Uterus (tissue), 4 donors: Measurements from ENCODE around the gene S100A7A. TPM values are rescaled to one million over a fixed set of nuclear protein-coding genes. Genes with fewer than 3 reads are reported as not detected.
"Not testable (repeated sequence)": the region's sequence is repeated elsewhere in the genome, so short reads cannot be mapped to it uniquely, and the experiment has no call there.

Experiments used
- DNase-seq, 2 donors: peaks; one replicate each; pipeline ENCODE4 v3.0.0-alpha.2; 2019 to 2020
- H3K27ac ChIP-seq, 2 donors: fragments of 200-600 bp; sonication (generic); 1 replicate in 1 of 2; 2 replicates in 1 of 2; pipeline ENCODE4 v1.5.1; 2016 to 2018
- H3K27me3 ChIP-seq, 2 donors: fragments of 200-600 bp; sonication (generic); one replicate each; pipeline ENCODE4 v1.5.1; 2018 to 2019; ENCODE audit warnings: control low read depth in 1 of 2
- H3K36me3 ChIP-seq, 2 donors: fragments of 200-600 bp; sonication (generic); one replicate each; pipeline ENCODE4 v1.5.1; 2019; ENCODE audit warnings: control low read depth in 1 of 2
- H3K4me1 ChIP-seq, 2 donors: fragments of 200-600 bp; sonication (generic); one replicate each; pipeline ENCODE4 v1.5.1; 2018 to 2019; ENCODE audit warnings: control low read depth in 1 of 2
- H3K4me3 ChIP-seq, 2 donors: fragments of 200-600 bp; sonication (generic); 1 replicate in 1 of 2; 2 replicates in 1 of 2; pipeline ENCODE4 v1.5.1; 2018 to 2019; ENCODE audit warnings: mild to moderate bottlenecking in 1 of 2
- H3K9me3 ChIP-seq, 2 donors: fragments of 200-600 bp; sonication (generic); one replicate each; pipeline ENCODE4 v1.5.1; 2019; ENCODE audit warnings: control low read depth in 1 of 2
- CTCF ChIP-seq, 4 experiments: fragments of 200-600 bp in 2 of 4; fragments of 450-650 bp in 2 of 4; sonication (generic) in 2 of 4; IDR thresholded peaks; one replicate each; pipeline ENCODE4 v1.5.1; 2016 to 2019; ENCODE audit warnings: antibody characterized with exemption in 4 of 4, mild to moderate bottlenecking in 2 of 4, moderate library complexity in 1 of 4
- POLR2A ChIP-seq, 2 donors: fragments of 450-650 bp; IDR thresholded peaks; one replicate each; pipeline ENCODE4 v1.6.1; 2016; ENCODE audit warnings: antibody characterized with exemption in 2 of 2, mild to moderate bottlenecking in 1 of 2, moderate library complexity in 1 of 2
- intact Hi-C: fragments of 100-400 bp; cut with DNase I; formaldehyde crosslinking; loops from one replicate; pipeline ENCODE4 v1.15.1; 2023; ENCODE audit warnings: low total_unique reads
- total RNA-seq, 4 donors: library from RNA; depleted of rRNA in 3 of 4; stranded (reverse); fragments of >200 nt in 3 of 4; gene quantifications; one replicate each; pipeline versions ENCODE4 v1.1.0 to v1.2.4, GENCODE V29; 2014 to 2023
- donor health status: DM: yes; HTN: yes; CAD: no.

S100A7A gene
- total RNA-seq, 4 donors from 2014 or later = not detected

- no peaks in the 10 kb centered on the region for H3K4me1 ChIP-seq
- H3K36me3 ChIP-seq = no peaks in the 10 kb centered on the region
- no peak overlapping the region for H3K4me3 ChIP-seq
- no peak for DNase-seq
- intact Hi-C loops = no loop called here
- no peak overlapping the region for H3K27ac ChIP-seq
- no peaks in the 10 kb centered on the region for H3K9me3 ChIP-seq
- TF ChIP-seq POLR2A (IDR thresholded peaks at IDR 0.05) (no peak), CTCF (IDR thresholded peaks at IDR 0.05) (no peak)
- no peaks in the 10 kb centered on the region for H3K27me3 ChIP-seq
Observed at GRCh38 chr1:153403421-153404085, 12.8 kb upstream of the S100A7A start.

GRCh38 chr1:153404086-153404635 is 12.2 kb upstream of the S100A7A start:
- H3K9me3 ChIP-seq = no peaks in the 10 kb centered on the region
- no peaks in the 10 kb centered on the region for H3K4me1 ChIP-seq
- intact Hi-C loops = no loop called here
- no peak for DNase-seq
- H3K27ac ChIP-seq = no peak overlapping the region
- TF ChIP-seq CTCF (IDR thresholded peaks at IDR 0.05) (no peak), POLR2A (IDR thresholded peaks at IDR 0.05) (no peak)
- H3K36me3 ChIP-seq = no peaks in the 10 kb centered on the region
- H3K27me3 ChIP-seq = no peaks in the 10 kb centered on the region
- no peak overlapping the region for H3K4me3 ChIP-seq

- Histone ChIP-seq H3K4me1 (no peaks in the 10 kb centered on the region), H3K36me3 (no peaks in the 10 kb centered on the region), H3K9me3 (no peaks in the 10 kb centered on the region), H3K27me3 (no peaks in the 10 kb centered on the region), H3K27ac (no peak overlapping the region), H3K4me3 (no peak overlapping the region)
- TF ChIP-seq POLR2A (IDR thresholded peaks at IDR 0.05) (no peak), CTCF (IDR thresholded peaks at IDR 0.05) (no peak)
- DNase-seq = no peak
- intact Hi-C loops = no loop called here
Observed at GRCh38 chr1:153404768-153405167, 11.6 kb upstream of the S100A7A start.

- H3K36me3 ChIP-seq, H3K27me3 ChIP-seq, H3K4me1 ChIP-seq, H3K4me3 ChIP-seq, DNase-seq, H3K9me3 ChIP-seq, H3K27ac ChIP-seq, intact Hi-C loops: not testable (repeated sequence)
Observed at GRCh38 chr1:153405825-153406599, 10.3 kb upstream of the S100A7A start.

- intact Hi-C loops, H3K4me3 ChIP-seq, H3K27me3 ChIP-seq, H3K9me3 ChIP-seq, H3K4me1 ChIP-seq, H3K27ac ChIP-seq, DNase-seq, H3K36me3 ChIP-seq: not testable (repeated sequence)
Observed at GRCh38 chr1:153407274-153407673, 9.0 kb upstream of the S100A7A start.

GRCh38 chr1:153413961-153414360 is 2.4 kb upstream of the S100A7A start:
- not testable (repeated sequence) for H3K27ac ChIP-seq, H3K4me3 ChIP-seq

More at GRCh38 chr1:153413961-153414360, 2.4 kb upstream of the S100A7A start:
- H3K36me3 ChIP-seq, DNase-seq, H3K27me3 ChIP-seq, H3K9me3 ChIP-seq, H3K4me1 ChIP-seq, intact Hi-C loops: not testable (repeated sequence)
